ENCODE results near the gene FOXO3. TPM values are rescaled to one million over a fixed set of nuclear protein-coding genes. Genes with fewer than 3 reads are reported as not detected.

The FOXO3 gene
- total RNA-seq, 3 donors from 2014 or later = 52.4 to 60.4 (median 60.1) TPM

DNA sequence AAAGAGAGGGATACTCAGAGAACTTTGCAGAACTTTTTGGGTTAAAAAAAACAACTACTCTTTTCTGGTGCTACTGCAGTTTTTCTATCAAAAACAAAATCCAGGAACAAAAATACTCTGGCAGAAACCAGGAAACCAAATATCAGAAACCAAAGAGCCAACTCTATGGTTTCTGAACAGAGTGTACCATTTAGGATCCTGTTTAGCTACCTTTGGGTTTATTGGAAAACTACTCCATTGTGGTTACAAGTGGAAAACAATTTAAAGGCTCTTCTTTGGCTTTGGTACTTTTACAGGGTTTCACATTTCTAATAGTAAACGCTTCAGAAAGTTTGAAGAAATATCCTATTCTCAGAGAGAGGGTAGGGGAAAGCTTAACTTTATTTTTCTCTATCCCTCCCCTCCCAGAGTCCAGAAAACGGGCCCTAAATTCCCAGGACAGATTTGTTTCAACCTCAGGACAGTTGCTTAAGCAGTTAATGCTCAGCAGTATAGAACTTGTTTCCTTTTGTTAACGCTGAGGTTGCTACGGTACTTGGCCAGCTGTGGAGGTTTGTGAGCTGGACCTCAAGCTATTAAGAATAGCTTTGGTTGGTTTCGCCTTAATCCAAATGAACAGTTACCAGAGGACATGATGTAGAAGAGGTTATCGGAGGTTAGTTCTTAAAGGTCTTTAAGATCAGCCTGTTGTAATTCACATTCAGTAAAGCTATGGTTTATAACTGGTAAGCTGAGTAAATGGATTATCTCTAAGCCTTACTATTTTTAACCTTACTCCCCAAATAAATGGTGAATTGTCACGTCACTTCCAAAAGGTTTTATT is 47.9 kb downstream of the FOXO3 start:
- peaks cover 7% of the 10 kb centered on the region for H3K9me3 ChIP-seq
- peaks cover 14% of the 10 kb centered on the region for H3K4me1 ChIP-seq (ENCODE audit: low read depth)
- DNase-seq = no peak
- peak; percentile 31 for ATAC-seq
- TF ChIP-seq, protein P1, sequence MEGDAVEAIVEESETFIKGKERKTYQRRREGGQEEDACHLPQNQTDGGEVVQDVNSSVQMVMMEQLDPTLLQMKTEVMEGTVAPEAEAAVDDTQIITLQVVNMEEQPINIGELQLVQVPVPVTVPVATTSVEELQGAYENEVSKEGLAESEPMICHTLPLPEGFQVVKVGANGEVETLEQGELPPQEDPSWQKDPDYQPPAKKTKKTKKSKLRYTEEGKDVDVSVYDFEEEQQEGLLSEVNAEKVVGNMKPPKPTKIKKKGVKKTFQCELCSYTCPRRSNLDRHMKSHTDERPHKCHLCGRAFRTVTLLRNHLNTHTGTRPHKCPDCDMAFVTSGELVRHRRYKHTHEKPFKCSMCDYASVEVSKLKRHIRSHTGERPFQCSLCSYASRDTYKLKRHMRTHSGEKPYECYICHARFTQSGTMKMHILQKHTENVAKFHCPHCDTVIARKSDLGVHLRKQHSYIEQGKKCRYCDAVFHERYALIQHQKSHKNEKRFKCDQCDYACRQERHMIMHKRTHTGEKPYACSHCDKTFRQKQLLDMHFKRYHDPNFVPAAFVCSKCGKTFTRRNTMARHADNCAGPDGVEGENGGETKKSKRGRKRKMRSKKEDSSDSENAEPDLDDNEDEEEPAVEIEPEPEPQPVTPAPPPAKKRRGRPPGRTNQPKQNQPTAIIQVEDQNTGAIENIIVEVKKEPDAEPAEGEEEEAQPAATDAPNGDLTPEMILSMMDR (IDR thresholded peaks at IDR 0.05) = no peak
- intact Hi-C loops (cut with DNase I, micrococcal nuclease) = no loop called here
- no peaks in the 10 kb centered on the region for H3K36me3 ChIP-seq (ENCODE audit: low read depth)
- H3K4me3 ChIP-seq = no peak overlapping the region

DNA sequence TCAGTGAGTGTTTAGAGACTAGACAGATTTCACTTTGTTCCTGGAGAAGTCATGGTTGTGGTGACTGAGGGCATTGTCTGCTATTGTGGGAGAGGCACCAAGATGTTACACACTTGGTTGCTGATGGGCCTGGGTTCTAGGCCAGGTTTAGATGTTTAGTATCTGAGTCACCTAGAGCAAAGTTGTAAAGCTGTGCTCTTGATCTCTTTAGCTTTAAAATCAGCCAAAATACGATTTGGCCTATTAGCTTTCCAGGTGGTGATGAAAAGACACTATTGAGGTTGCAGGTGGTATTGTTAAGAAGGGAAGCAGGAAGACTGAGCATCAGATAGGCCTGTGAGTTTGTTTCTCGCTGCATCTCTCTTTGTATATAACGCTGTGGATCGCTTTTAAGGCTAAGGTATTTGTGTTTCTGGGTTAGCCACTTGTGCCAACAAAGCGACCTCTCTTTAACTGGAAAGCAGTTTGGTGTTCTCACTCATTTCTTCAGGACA is 48.6 kb downstream of the FOXO3 start:
- peaks cover 7% of the 10 kb centered on the region for H3K9me3 ChIP-seq

DNA sequence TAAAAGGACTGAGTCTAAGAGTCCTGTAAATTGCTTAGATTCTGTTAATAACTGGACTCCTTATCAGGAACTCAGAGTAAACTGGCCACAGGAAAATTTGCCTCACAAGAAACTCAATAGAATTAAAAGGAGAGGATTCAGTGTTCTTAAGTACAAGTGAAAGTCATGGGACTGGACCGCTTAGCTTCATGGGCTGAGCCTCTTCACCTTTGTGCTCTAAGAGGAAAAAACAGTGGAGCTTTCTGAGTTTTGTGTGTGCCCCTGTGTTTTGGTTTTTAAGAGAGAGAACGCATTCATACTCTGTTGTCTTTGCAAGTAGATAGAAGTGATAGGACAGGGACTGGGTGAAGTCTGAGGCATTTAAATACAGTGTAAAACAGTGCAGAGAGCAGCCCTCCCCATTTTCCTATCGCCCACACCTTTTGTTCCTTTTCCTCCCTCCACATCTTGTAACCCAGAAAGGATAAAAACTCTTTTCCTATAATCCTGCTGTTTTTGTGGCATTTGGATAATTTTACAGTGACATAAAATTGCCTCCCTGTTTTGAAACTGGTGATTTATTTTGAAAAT is 49.6 kb downstream of the FOXO3 start:
- TF ChIP-seq, protein P1 (IDR thresholded peaks at IDR 0.05) = no peak
- ATAC-seq = no peak
- Histone ChIP-seq H3K4me1 (ENCODE audit: low read depth) (peaks cover 7% of the 10 kb centered on the region), H3K4me3 (no peak overlapping the region), H3K9me3 (peaks cover 7% of the 10 kb centered on the region), H3K36me3 (ENCODE audit: low read depth) (no peaks in the 10 kb centered on the region)
- intact Hi-C loops (cut with DNase I, micrococcal nuclease) = no loop called here
- no peak for DNase-seq

More for the DNA sequence above, 48.6 kb downstream of the FOXO3 start:
- DNase-seq (no peak), ATAC-seq (peak; percentile 52)
- TF ChIP-seq, protein P1 (IDR thresholded peaks at IDR 0.05) = no peak
- intact Hi-C loops (cut with DNase I, micrococcal nuclease) = no loop called here
- Histone ChIP-seq H3K36me3 (ENCODE audit: low read depth) (no peaks in the 10 kb centered on the region), H3K4me3 (no peak overlapping the region), H3K4me1 (ENCODE audit: low read depth) (peaks cover 7% of the 10 kb centered on the region)

DNA sequence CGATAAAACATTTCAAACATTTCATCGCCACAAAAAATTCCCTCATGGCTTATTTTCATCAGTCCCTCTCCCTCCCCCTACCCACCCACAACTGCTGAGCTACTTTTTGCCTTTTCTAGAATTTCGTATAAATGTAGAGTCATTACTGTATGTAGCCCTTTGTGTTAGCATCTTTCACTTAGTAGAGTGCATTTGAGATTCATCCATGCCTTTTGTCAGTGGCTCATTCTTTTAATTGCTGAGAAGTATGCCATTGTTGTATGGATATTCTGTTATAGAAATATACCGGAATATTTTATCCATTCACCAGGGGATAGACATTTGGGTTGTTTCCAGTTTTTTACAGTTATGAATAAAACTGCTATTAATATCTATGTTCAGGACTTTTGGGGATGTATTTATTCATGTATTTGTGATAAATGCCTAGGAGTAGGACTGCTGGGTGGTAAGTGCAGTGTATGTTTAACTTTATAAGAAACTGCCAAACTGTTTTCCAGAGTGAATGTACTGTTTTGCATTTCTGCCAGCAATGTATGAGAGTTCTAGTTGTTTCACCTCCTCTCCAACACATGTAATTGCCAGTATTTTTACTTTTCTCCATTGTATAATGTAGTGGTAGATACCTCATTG is 50.4 kb downstream of the FOXO3 start:
- peaks cover 7% of the 10 kb centered on the region for H3K9me3 ChIP-seq
- no peak for DNase-seq

DNA sequence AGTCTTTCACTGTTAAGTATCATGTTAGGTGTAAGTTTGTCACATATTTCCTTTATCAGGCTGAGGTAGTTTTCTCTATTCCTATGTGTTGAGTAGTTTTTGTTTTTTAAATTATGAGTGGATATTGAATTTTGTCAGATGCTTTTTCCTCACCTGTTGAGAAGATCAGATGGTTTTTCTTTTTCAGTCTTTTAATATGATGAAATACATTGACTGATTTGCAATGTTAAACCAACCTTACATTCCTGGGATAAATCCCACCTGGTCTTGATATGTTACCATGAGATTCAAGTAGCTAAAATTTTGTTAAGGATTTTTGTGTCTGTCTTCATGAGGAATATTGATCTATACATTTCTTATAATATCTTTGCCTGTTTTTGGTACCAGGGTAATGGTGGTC is 52.1 kb downstream of the FOXO3 start:
- no peaks in the 10 kb centered on the region for H3K36me3 ChIP-seq (ENCODE audit: low read depth)
- H3K4me3 ChIP-seq = no peak overlapping the region
- intact Hi-C loops (cut with DNase I, micrococcal nuclease) = no loop called here
- ATAC-seq (no peak), DNase-seq (no peak)
- peaks cover 7% of the 10 kb centered on the region for H3K9me3 ChIP-seq
- TF ChIP-seq, protein P1 (IDR thresholded peaks at IDR 0.05) = no peak
- peaks cover 7% of the 10 kb centered on the region for H3K4me1 ChIP-seq (ENCODE audit: low read depth)

More for the DNA sequence above, 50.4 kb downstream of the FOXO3 start:
- no peak overlapping the region for H3K4me3 ChIP-seq
- H3K4me1 ChIP-seq (ENCODE audit: low read depth) = peaks cover 7% of the 10 kb centered on the region
- H3K36me3 ChIP-seq (ENCODE audit: low read depth) = no peaks in the 10 kb centered on the region
- TF ChIP-seq, protein P1 (IDR thresholded peaks at IDR 0.05) = no peak
- ATAC-seq = no peak
- intact Hi-C loops (cut with DNase I, micrococcal nuclease) = no loop called here

Measured in mucosa of descending colon (tissue), 3 donors.